Measurements from ENCODE around the gene PCCA. TPM values are rescaled to one million over a fixed set of nuclear protein-coding genes. Genes with fewer than 3 reads are reported as not detected.

Gene PCCA
- total and polyA plus RNA-seq, 2 donors (not counting 3 experiments of a cell fraction or from before 2014, with no cell fraction given), result 5.7 to 20.2 TPM

DNA sequence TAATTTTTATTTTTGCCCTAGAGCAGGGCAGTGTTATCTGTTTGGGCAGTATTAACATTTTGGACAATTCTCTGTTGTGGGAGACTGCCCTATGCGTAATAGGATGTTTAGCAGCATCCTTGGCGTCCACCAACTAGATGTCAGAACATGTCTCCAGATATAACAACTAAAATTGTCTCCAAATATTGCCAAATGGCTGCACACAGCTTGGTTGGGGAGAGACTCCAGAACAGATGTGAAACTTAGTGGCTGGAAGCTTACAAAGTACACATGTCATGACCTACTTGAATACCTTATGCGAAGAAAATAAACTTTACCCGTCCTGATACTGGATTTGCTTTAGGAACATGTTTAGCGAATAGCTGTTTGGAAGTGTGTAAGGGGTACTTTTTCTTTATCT, 376.7 kb downstream of the PCCA start:
- Histone ChIP-seq H3K9me3 (replicated peaks; ENCODE audit: control insufficient read depth, insufficient read depth, low read length) (no peaks in the 10 kb centered on the region), H3K4me3 (replicated peaks in 1 of 3; ENCODE audit: insufficient read depth in 1 of 3, low read depth in 1 of 3, low read length in 3 of 3) (no peak overlapping the region), H2AFZ (ENCODE audit: low read depth, low read length) (no peak overlapping the region), H4K20me1 (replicated peaks; ENCODE audit: control insufficient read depth, extremely low read depth, insufficient read depth, low read length) (no peaks in the 10 kb centered on the region), H3K9me1 (replicated peaks; ENCODE audit: control insufficient read depth, extremely low read depth, insufficient read depth, low read length) (no peaks in the 10 kb centered on the region), H3K27me3 (ENCODE audit: control insufficient read depth in 2 of 2, insufficient read depth in 2 of 2, low read length in 2 of 2) (no peaks in the 10 kb centered on the region), H3K4me2 (ENCODE audit: insufficient read depth, low read length) (no peak overlapping the region), H3K9ac (replicated peaks; ENCODE audit: extremely low read depth, insufficient read depth, low read length) (no peak overlapping the region), H3K27ac (ENCODE audit: insufficient read depth, low read depth, low read length) (no peak overlapping the region), H3K4me1 (ENCODE audit: control insufficient read depth, extremely low read depth, insufficient read depth, low read length) (peaks cover 8% of the 10 kb centered on the region), H3K79me2 (ENCODE audit: control insufficient read depth, insufficient read depth, low read length) (no peaks in the 10 kb centered on the region), H3K36me3 (ENCODE audit: control insufficient read depth in 2 of 2, extremely low read depth in 1 of 2, insufficient read depth in 2 of 2, low read length in 2 of 2) (no peaks in the 10 kb centered on the region)
- dilution Hi-C loops (cut with MboI; ENCODE audit: extremely low pct_ligation_motif_present, low sequenced_read_pairs) (no loop called here), intact Hi-C loops (cut with micrococcal nuclease) (no loop called here)
- no TSS peak for BruUV-seq (replicated peaks)
- TF ChIP-seq CTCF (IDR thresholded peaks at IDR 0.05; ENCODE audit: extremely low read depth in 1 of 2, insufficient read depth in 1 of 2, low read depth in 1 of 2, low read length in 2 of 2), result no peak
- no peak for TF ChIP-seq POLR2A (IDR thresholded peaks at IDR 0.05; ENCODE audit: low read depth, low read length)
- TF ChIP-seq GATA2 (IDR thresholded peaks at IDR 0.05; ENCODE audit: insufficient read depth, insufficient read length, low read depth, low read length), result no peak
- no peak for TF ChIP-seq MAX (IDR thresholded peaks at IDR 0.05; ENCODE audit: insufficient read depth, insufficient read length)
- TF ChIP-seq JUN (IDR thresholded peaks at IDR 0.05; ENCODE audit: borderline replicate concordance, insufficient read depth, insufficient read length, low read depth), result no peak
- no peak for TF ChIP-seq EZH2 (IDR thresholded peaks at IDR 0.05; ENCODE audit: borderline replicate concordance, low read depth, low read length, severe bottlenecking)
- TF ChIP-seq MYC (IDR thresholded peaks at IDR 0.05; ENCODE audit: low read depth, low read length), result no peak
- DNase-seq (ENCODE audit: low read depth, low spot score) (no peak), FAIRE-seq (no peak)
- CTCF ChIA-PET, result no interaction called here
- POLR2A ChIA-PET, result no interaction called here
